ENCODE measurements around the gene MRPS14. TPM values are rescaled to one million over a fixed set of nuclear protein-coding genes. Genes with fewer than 3 reads are reported as not detected.

Gene MRPS14
- total RNA-seq, 1 experiment from 2014 or later, result 29.4 TPM

DNA sequence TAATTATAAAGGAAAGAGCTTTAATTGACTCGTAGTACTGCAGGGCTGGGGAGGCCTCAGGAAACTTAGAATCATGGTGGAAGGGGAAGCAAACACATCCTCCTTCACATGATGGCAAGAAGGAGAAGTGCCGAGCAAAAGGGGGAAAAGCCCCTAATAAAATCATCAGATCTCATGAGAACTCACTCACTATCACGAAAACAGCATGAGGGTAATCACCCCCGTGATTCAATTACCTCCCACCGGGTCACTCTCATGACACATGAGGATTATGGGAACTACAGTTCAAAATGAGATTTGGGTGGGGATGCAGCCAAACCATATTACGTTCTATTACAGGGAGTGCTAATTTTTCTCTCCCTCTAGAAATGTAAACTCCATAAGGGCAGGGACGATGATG is 14.2 kb upstream of the MRPS14 start:
- Histone ChIP-seq H4K20me1 (ENCODE audit: insufficient read depth) (no peaks in the 10 kb centered on the region), H3K27ac (ENCODE audit: low read depth, low read length) (no peak overlapping the region), H2AFZ (ENCODE audit: low read depth, low read length, poor library complexity, severe bottlenecking) (no peak overlapping the region), H3K4me1 (ENCODE audit: control insufficient read depth in 1 of 2, insufficient read depth in 2 of 2, low read length in 2 of 2) (no peaks in the 10 kb centered on the region), H3K9ac (ENCODE audit: low read length) (no peak overlapping the region), H3K4me2 (ENCODE audit: low read length) (no peak overlapping the region), H3K4me3 (replicated peaks in 1 of 2; ENCODE audit: low read depth in 1 of 2, low read length in 2 of 2) (no peak overlapping the region), H3K79me2 (ENCODE audit: insufficient read depth, low read length) (no peaks in the 10 kb centered on the region), H3K9me3 (ENCODE audit: control insufficient read depth in 1 of 2, insufficient read depth in 1 of 2, low read depth in 1 of 2, low read length in 2 of 2) (no peaks in the 10 kb centered on the region), H3K36me3 (ENCODE audit: control insufficient read depth in 1 of 2, insufficient read depth in 2 of 2, low read length in 2 of 2) (no peaks in the 10 kb centered on the region), H3K9me2 (ENCODE audit: insufficient read depth) (no peaks in the 10 kb centered on the region), H3K27me3 (ENCODE audit: insufficient read depth, low read length) (no peaks in the 10 kb centered on the region)
- intact Hi-C loops (cut with micrococcal nuclease), result no loop called here
- POLR2A ChIA-PET, result no interaction called here
- BruUV-seq (replicated peaks), result no TSS peak
- ATAC-seq (no peak), DNase-seq (ENCODE audit: low read depth, low spot score) (no peak)
- RAD21 ChIA-PET (ENCODE audit: low non-redundant PET in 1 of 2, low total read pairs in 2 of 2, uncharacterized antibody in 2 of 2, unreplicated experiment in 2 of 2), result no interaction called here
- TF ChIP-seq SIN3A (IDR thresholded peaks at IDR 0.05; ENCODE audit: low read depth), result no peak
- TF ChIP-seq EZH2 (IDR thresholded peaks at IDR 0.05), result no peak
- no peak for TF ChIP-seq ELF1 (IDR thresholded peaks at IDR 0.05; ENCODE audit: borderline replicate concordance, low read depth)
- TF ChIP-seq CBX3 (IDR thresholded peaks at IDR 0.05; ENCODE audit: low read depth), result no peak
- no peak for TF ChIP-seq FOSL1 (IDR thresholded peaks at IDR 0.05; ENCODE audit: low read depth)
- no peak for TF ChIP-seq POLR2AphosphoS5 (IDR thresholded peaks at IDR 0.05; ENCODE audit: low read depth, low read length)
- TF ChIP-seq RAD21 (IDR thresholded peaks at IDR 0.05; ENCODE audit: low read depth), result no peak
- TF ChIP-seq JUND (IDR thresholded peaks at IDR 0.05), result no peak
- no peak for TF ChIP-seq SRF (IDR thresholded peaks at IDR 0.05; ENCODE audit: low read depth)
- TF ChIP-seq POLR2A (IDR thresholded peaks at IDR 0.05; ENCODE audit: borderline replicate concordance, extremely low read depth, insufficient read depth, insufficient read length), result no peak
- TF ChIP-seq ZNF274 (IDR thresholded peaks at IDR 0.05; ENCODE audit: low read depth, low read length), result no peak
- TF ChIP-seq EZH2phosphoT487 (IDR thresholded peaks at IDR 0.05; ENCODE audit: borderline replicate concordance), result no peak
- CTCF ChIA-PET, result no interaction called here

- H3K27me3 ChIP-seq (ENCODE audit: insufficient read depth, low read length), result no peaks in the 10 kb centered on the region
- no peak for DNase-seq (ENCODE audit: low read depth, low spot score)
- ChIA-PET CTCF (no interaction called here), POLR2A (no interaction called here), RAD21 (ENCODE audit: low non-redundant PET in 1 of 2, low total read pairs in 2 of 2, uncharacterized antibody in 2 of 2, unreplicated experiment in 2 of 2) (no interaction called here)
- TF ChIP-seq EZH2 (IDR thresholded peaks at IDR 0.05) (no peak), ZFX (IDR thresholded peaks at IDR 0.05) (no peak)
- H3K36me3 ChIP-seq (ENCODE audit: control insufficient read depth in 1 of 2, insufficient read depth in 2 of 2, low read length in 2 of 2), result no peaks in the 10 kb centered on the region
- no peak overlapping the region for H2AFZ ChIP-seq (ENCODE audit: low read depth, low read length, poor library complexity, severe bottlenecking)
- H3K9ac ChIP-seq (ENCODE audit: low read length), result no peak overlapping the region
- H3K4me2 ChIP-seq (ENCODE audit: low read length), result no peak overlapping the region
- no peak overlapping the region for H3K27ac ChIP-seq (ENCODE audit: low read depth, low read length)
- no TSS peak for BruUV-seq (replicated peaks)
- no peak for ATAC-seq
- H3K4me3 ChIP-seq (replicated peaks in 1 of 2; ENCODE audit: low read depth in 1 of 2, low read length in 2 of 2), result no peak overlapping the region
- no peaks in the 10 kb centered on the region for H4K20me1 ChIP-seq (ENCODE audit: insufficient read depth)
- H3K9me2 ChIP-seq (ENCODE audit: insufficient read depth), result no peaks in the 10 kb centered on the region
- no peaks in the 10 kb centered on the region for H3K4me1 ChIP-seq (ENCODE audit: control insufficient read depth in 1 of 2, insufficient read depth in 2 of 2, low read length in 2 of 2)
- no peaks in the 10 kb centered on the region for H3K79me2 ChIP-seq (ENCODE audit: insufficient read depth, low read length)
- intact Hi-C loops (cut with micrococcal nuclease), result no loop called here
- no peaks in the 10 kb centered on the region for H3K9me3 ChIP-seq (ENCODE audit: control insufficient read depth in 1 of 2, insufficient read depth in 1 of 2, low read depth in 1 of 2, low read length in 2 of 2)
Measured at GRCh38 chr1:175036476-175036875, 13.3 kb upstream of the MRPS14 start.

All from HCT116 (cell line).